Measurements from ENCODE around the gene DPEP2NB.

DNA sequence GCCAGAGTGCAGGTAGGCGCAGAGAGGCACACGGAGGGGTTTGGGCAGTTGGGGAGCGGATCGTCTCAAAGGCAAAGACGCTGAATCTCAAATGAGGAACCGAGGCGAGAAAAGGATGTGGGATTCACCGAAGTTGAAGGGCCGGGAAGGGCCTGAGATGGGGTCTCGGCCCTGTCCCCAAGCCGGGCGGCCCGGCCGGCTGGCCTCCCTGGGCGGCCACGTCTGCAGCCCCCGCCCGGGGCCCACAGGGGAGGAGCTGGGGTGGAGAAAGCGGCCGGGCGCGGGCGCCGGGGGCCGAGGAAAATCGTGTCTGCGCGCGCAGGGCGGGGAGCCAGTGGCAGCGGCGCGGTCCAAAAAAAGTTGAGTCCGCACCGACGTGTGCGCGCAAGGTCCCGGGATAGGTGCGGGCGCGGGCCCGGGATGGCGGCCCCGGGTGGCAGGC, 47.7 kb downstream of the DPEP2NB start:
- TF ChIP-seq, protein P1, sequence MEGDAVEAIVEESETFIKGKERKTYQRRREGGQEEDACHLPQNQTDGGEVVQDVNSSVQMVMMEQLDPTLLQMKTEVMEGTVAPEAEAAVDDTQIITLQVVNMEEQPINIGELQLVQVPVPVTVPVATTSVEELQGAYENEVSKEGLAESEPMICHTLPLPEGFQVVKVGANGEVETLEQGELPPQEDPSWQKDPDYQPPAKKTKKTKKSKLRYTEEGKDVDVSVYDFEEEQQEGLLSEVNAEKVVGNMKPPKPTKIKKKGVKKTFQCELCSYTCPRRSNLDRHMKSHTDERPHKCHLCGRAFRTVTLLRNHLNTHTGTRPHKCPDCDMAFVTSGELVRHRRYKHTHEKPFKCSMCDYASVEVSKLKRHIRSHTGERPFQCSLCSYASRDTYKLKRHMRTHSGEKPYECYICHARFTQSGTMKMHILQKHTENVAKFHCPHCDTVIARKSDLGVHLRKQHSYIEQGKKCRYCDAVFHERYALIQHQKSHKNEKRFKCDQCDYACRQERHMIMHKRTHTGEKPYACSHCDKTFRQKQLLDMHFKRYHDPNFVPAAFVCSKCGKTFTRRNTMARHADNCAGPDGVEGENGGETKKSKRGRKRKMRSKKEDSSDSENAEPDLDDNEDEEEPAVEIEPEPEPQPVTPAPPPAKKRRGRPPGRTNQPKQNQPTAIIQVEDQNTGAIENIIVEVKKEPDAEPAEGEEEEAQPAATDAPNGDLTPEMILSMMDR (IDR thresholded peaks at IDR 0.05) = no peak
- TF ChIP-seq POLR2A (IDR thresholded peaks at IDR 0.05) = no peak
